ENCODE results near the gene ZNF443. TPM values are rescaled to one million over a fixed set of nuclear protein-coding genes. Genes with fewer than 3 reads are reported as not detected.

Gene ZNF443
- total and polyA plus RNA-seq, 9 of the 15 experiments (the other 6 are each of a cell fraction or from before 2014, with no cell fraction given) = 1.5 to 4.9 (median 2.8) TPM

GRCh38 chr19:12440541-12441316, at the start of gene ZNF443 (continued):
- TF ChIP-seq ZNF584 (CRISPR knock-in tag; IDR thresholded peaks at IDR 0.05; ENCODE audit: low read depth) (no peak), RUNX1 (IDR thresholded peaks at IDR 0.05; ENCODE audit: low read depth) (no peak), ARHGAP35 (IDR thresholded peaks at IDR 0.05; ENCODE audit: partially characterized antibody) (no peak), EWSR1 (IDR thresholded peaks at IDR 0.05; ENCODE audit: borderline replicate concordance, low read depth, partially characterized antibody) (no peak), MNT (conservative IDR thresholded peaks at IDR 0.05) (peak in 1 of 2 experiments; percentile 65; a peak in 3 of 4 replicates), CHD4 (IDR thresholded peaks at IDR 0.05; ENCODE audit: insufficient read depth, insufficient replicate concordance, low read depth, low read length, poor library complexity, severe bottlenecking) (no peak), ELF4 (CRISPR knock-in tag; IDR thresholded peaks at IDR 0.05) (no peak), IRF2 (CRISPR knock-in tag; IDR thresholded peaks at IDR 0.05) (no peak), CLOCK (CRISPR knock-in tag; IDR thresholded peaks at IDR 0.05; ENCODE audit: borderline replicate concordance) (no peak), NR0B1 (IDR thresholded peaks at IDR 0.05; ENCODE audit: partially characterized antibody) (no peak), SP1 (CRISPR knock-in tag; IDR thresholded peaks at IDR 0.05) (peak; percentile 66), SMARCC2 (IDR thresholded peaks at IDR 0.05; ENCODE audit: low read depth) (no peak), ZNF449 (CRISPR knock-in tag; IDR thresholded peaks at IDR 0.05) (no peak), NCOA4 (IDR thresholded peaks at IDR 0.05; ENCODE audit: partially characterized antibody) (no peak), PURB (CRISPR knock-in tag; IDR thresholded peaks at IDR 0.05; ENCODE audit: low read depth) (no peak), RBM34 (IDR thresholded peaks at IDR 0.05; ENCODE audit: borderline replicate concordance, insufficient read depth, low read length) (no peak), NUFIP1 (IDR thresholded peaks at IDR 0.05; ENCODE audit: partially characterized antibody) (no peak), RAD21 (CRISPR knock-in tag; conservative IDR thresholded peaks at IDR 0.05 in 1 of 2, IDR thresholded peaks at IDR 0.05 in 1 of 2) (0 out of 4 replicates have a peak, but pooled peaks of 1 of the 2 experiments have one; percentile 4)

All from K562 (cell line).